NCI-H2227 (cell line): ENCODE data around the gene MYH16.
"Not testable (repeated sequence)": the region's sequence is repeated elsewhere in the genome, so short reads cannot be mapped to it uniquely, and the experiment has no call there.

ENCODE experiments used
- DNase-seq: peaks from one replicate; lab custom pipeline; 2025; ENCODE audit not compliant: unreplicated experiment; lab: John Stamatoyannopoulos, UW

The MYH16 gene

GRCh38 chr7:99350641-99351040, 78.0 kb downstream of the MYH16 start:
- not testable (repeated sequence) for DNase-seq

- no peak for DNase-seq
Observed at GRCh38 chr7:99352247-99352646, 79.6 kb downstream of the MYH16 start.

GRCh38 chr7:99355098-99355497, 82.5 kb downstream of the MYH16 start:
- DNase-seq, result no peak

- DNase-seq, result no peak
Observed at GRCh38 chr7:99357701-99358490, 85.3 kb downstream of the MYH16 start.

GRCh38 chr7:99358521-99358920, 85.9 kb downstream of the MYH16 start:
- DNase-seq, result not testable (repeated sequence)

GRCh38 chr7:99359465-99360154, 87.0 kb downstream of the MYH16 start:
- no peak for DNase-seq
